ENCODE measurements around the gene TNS1. TPM values are rescaled to one million over a fixed set of nuclear protein-coding genes. Genes with fewer than 3 reads are reported as not detected.

Gene TNS1
- total and polyA plus RNA-seq, 2 experiments from 2014 or later: 81.6 to 99.3 TPM

DNA sequence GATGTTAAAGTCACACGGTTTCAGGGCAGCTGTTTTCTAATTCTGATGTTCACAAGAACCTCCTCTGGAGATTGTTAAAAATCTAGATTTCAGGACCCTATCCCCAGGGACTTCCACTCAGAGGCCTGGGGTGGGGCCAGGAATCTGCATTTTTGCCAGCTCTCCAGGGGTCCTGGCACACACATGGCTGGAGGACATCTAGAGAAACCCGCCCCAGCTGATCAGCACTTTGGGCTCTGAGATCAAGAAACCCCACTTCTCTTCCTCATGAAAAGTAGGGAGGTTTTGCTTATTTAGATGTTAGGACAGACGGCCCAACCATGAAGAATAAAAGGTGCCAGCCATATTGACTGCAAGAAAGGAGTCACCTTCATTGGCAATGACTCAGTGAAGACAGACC is 148.8 kb downstream of the TNS1 start:
- in situ Hi-C loops (cut with MboI): no loop called here
- Histone ChIP-seq H3K4me2 (ENCODE audit: unreplicated experiment) (no peak overlapping the region), H3K79me2 (ENCODE audit: insufficient read depth) (peaks cover 61% of the 10 kb centered on the region), H3K4me3 (no peak overlapping the region), H4K20me1 (ENCODE audit: insufficient read depth) (no peaks in the 10 kb centered on the region), H3F3A (ENCODE audit: insufficient read depth) (peaks cover 27% of the 10 kb centered on the region), H2AFZ (no peak overlapping the region), H3K4me1 (ENCODE audit: insufficient read depth) (peaks cover 68% of the 10 kb centered on the region), H3K9me3 (ENCODE audit: low read depth) (no peaks in the 10 kb centered on the region), H3K9me2 (ENCODE audit: insufficient read depth) (no peaks in the 10 kb centered on the region), H3K27ac (peak overlapping the region; percentile 47), H3K9ac (peak overlapping the region; percentile 11; the same call in 1 of the 2 replicates), H3K36me3 (ENCODE audit: low read depth) (peaks cover 7% of the 10 kb centered on the region; the same call in 1 of the 2 replicates), H3K27me3 (replicated peaks; ENCODE audit: insufficient read depth) (no peaks in the 10 kb centered on the region)
- 67 to 70% methylated on average over 3 of the region's 3 CpGs for WGBS, 2 experiments (ENCODE audit: low coverage in 1 of 2, low lambda C conversion rate in 2 of 2, missing lambda C conversion rate in 2 of 2)
- DNase-seq: no peak
- TF ChIP-seq EZH2 (IDR thresholded peaks at IDR 0.05; ENCODE audit: insufficient read depth, poor library complexity, severe bottlenecking) (no peak), EZH2phosphoT487 (IDR thresholded peaks at IDR 0.05; ENCODE audit: insufficient read depth, low read depth) (no peak)

GRCh38 chr2:217853301-217853881 is 149.4 kb downstream of the TNS1 start:
- Histone ChIP-seq H3K9me2 (ENCODE audit: insufficient read depth) (no peaks in the 10 kb centered on the region), H3K9ac (peak overlapping the region; percentile 20), H3F3A (ENCODE audit: insufficient read depth) (peaks cover 26% of the 10 kb centered on the region), H3K4me3 (no peak overlapping the region), H4K20me1 (ENCODE audit: insufficient read depth) (no peaks in the 10 kb centered on the region), H3K27me3 (replicated peaks; ENCODE audit: insufficient read depth) (no peaks in the 10 kb centered on the region), H3K79me2 (ENCODE audit: insufficient read depth) (peaks cover 64% of the 10 kb centered on the region), H2AFZ (no peak overlapping the region), H3K4me1 (ENCODE audit: insufficient read depth) (peaks cover 67% of the 10 kb centered on the region), H3K9me3 (ENCODE audit: low read depth) (no peaks in the 10 kb centered on the region), H3K4me2 (ENCODE audit: unreplicated experiment) (no peak overlapping the region), H3K27ac (peak overlapping the region; percentile 47), H3K36me3 (ENCODE audit: low read depth) (peaks cover 7% of the 10 kb centered on the region; the same call in 1 of the 2 replicates)
- 5 to 10% methylated on average over 6 of the region's 6 CpGs for WGBS, 2 experiments (ENCODE audit: low coverage in 1 of 2, low lambda C conversion rate in 2 of 2, missing lambda C conversion rate in 2 of 2)
- TF ChIP-seq EZH2 (IDR thresholded peaks at IDR 0.05; ENCODE audit: insufficient read depth, poor library complexity, severe bottlenecking): no peak
- TF ChIP-seq EZH2phosphoT487 (IDR thresholded peaks at IDR 0.05; ENCODE audit: insufficient read depth, low read depth): no peak
- in situ Hi-C loops (cut with MboI): no loop called here
- DNase-seq: peak; percentile 90

GRCh38 chr2:217852555-217853211 is 150.1 kb downstream of the TNS1 start:
- Histone ChIP-seq H3K27ac (peak overlapping the region; percentile 47), H3K36me3 (ENCODE audit: low read depth) (peaks cover 7% of the 10 kb centered on the region; the same call in 1 of the 2 replicates), H3K4me2 (ENCODE audit: unreplicated experiment) (peak overlapping the region; percentile 5), H3K27me3 (replicated peaks; ENCODE audit: insufficient read depth) (no peaks in the 10 kb centered on the region), H4K20me1 (ENCODE audit: insufficient read depth) (no peaks in the 10 kb centered on the region), H3K79me2 (ENCODE audit: insufficient read depth) (peaks cover 69% of the 10 kb centered on the region), H2AFZ (no peak overlapping the region), H3K9me2 (ENCODE audit: insufficient read depth) (no peaks in the 10 kb centered on the region), H3K9ac (peak overlapping the region; percentile 20; the same call in 1 of the 2 replicates), H3K4me3 (no peak overlapping the region), H3K9me3 (ENCODE audit: low read depth) (no peaks in the 10 kb centered on the region), H3F3A (ENCODE audit: insufficient read depth) (peaks cover 26% of the 10 kb centered on the region), H3K4me1 (ENCODE audit: insufficient read depth) (peaks cover 60% of the 10 kb centered on the region)
- in situ Hi-C loops (cut with MboI): no loop called here
- TF ChIP-seq EZH2 (IDR thresholded peaks at IDR 0.05; ENCODE audit: insufficient read depth, poor library complexity, severe bottlenecking): no peak
- TF ChIP-seq EZH2phosphoT487 (IDR thresholded peaks at IDR 0.05; ENCODE audit: insufficient read depth, low read depth): no peak
- WGBS, 2 experiments (ENCODE audit: low coverage in 1 of 2, low lambda C conversion rate in 2 of 2, missing lambda C conversion rate in 2 of 2): 59 to 65% methylated on average over 9 of the region's 9 CpGs
- no peak for DNase-seq

- 81 to 91% methylated on average over 2 of the region's 2 CpGs for WGBS, 2 experiments (ENCODE audit: low coverage in 1 of 2, low lambda C conversion rate in 2 of 2, missing lambda C conversion rate in 2 of 2)
- peaks cover 26% of the 10 kb centered on the region for H3F3A ChIP-seq (ENCODE audit: insufficient read depth)
- peaks cover 20% of the 10 kb centered on the region; the same call in 1 of the 2 replicates for H3K36me3 ChIP-seq (ENCODE audit: low read depth)
- H3K9ac ChIP-seq: peak overlapping the region; percentile 67
- in situ Hi-C loops (cut with MboI): no loop called here
- no peak overlapping the region for H3K4me3 ChIP-seq
- H3K27me3 ChIP-seq (replicated peaks; ENCODE audit: insufficient read depth): no peaks in the 10 kb centered on the region
- H3K9me2 ChIP-seq (ENCODE audit: insufficient read depth): no peaks in the 10 kb centered on the region
- H2AFZ ChIP-seq: no peak overlapping the region
- no peaks in the 10 kb centered on the region for H4K20me1 ChIP-seq (ENCODE audit: insufficient read depth)
- peaks cover 62% of the 10 kb centered on the region for H3K4me1 ChIP-seq (ENCODE audit: insufficient read depth)
- H3K79me2 ChIP-seq (ENCODE audit: insufficient read depth): peaks cover 79% of the 10 kb centered on the region
- peak; percentile 76 for DNase-seq
- peak overlapping the region; percentile 85 for H3K27ac ChIP-seq
- peak overlapping the region; percentile 39 for H3K4me2 ChIP-seq (ENCODE audit: unreplicated experiment)
- H3K9me3 ChIP-seq (ENCODE audit: low read depth): no peaks in the 10 kb centered on the region
- TF ChIP-seq EZH2phosphoT487 (IDR thresholded peaks at IDR 0.05; ENCODE audit: insufficient read depth, low read depth): 0 out of 2 replicates have a peak, but pooled peaks have one; percentile 36
- no peak for TF ChIP-seq EZH2 (IDR thresholded peaks at IDR 0.05; ENCODE audit: insufficient read depth, poor library complexity, severe bottlenecking)
Measured at GRCh38 chr2:217851191-217852020, 151.4 kb downstream of the TNS1 start.

Data from GM23248 (cell line).